Osteocyte (in vitro differentiated cells): ENCODE results near the gene FOXD2. TPM values are rescaled to one million over a fixed set of nuclear protein-coding genes. Genes with fewer than 3 reads are reported as not detected.

ENCODE experiments used
- DNase-seq: peaks from one replicate; pipeline ENCODE4 v3.0.0; 2021; ENCODE audit warnings: mixed read lengths; ENCODE audit not compliant: unreplicated experiment; ENCODE audit errors: extremely low spot score
- H3K27ac Mint-ChIP-seq: one replicate; pipeline ENCODE4 v1.8.0; 2021; ENCODE audit warnings: mild to moderate bottlenecking, mixed read lengths; ENCODE audit not compliant: unreplicated experiment
- H3K27me3 Mint-ChIP-seq: one replicate; pipeline ENCODE4 v1.8.0; 2021; ENCODE audit warnings: mixed read lengths; ENCODE audit not compliant: unreplicated experiment
- H3K36me3 Mint-ChIP-seq: one replicate; pipeline ENCODE4 v1.8.0; 2021; ENCODE audit warnings: mixed read lengths; ENCODE audit not compliant: unreplicated experiment
- H3K4me1 Mint-ChIP-seq: one replicate; pipeline ENCODE4 v1.8.0; 2021; ENCODE audit warnings: mixed read lengths; ENCODE audit not compliant: unreplicated experiment
- H3K4me3 Mint-ChIP-seq: one replicate; pipeline ENCODE4 v1.8.0; 2021; ENCODE audit warnings: mild to moderate bottlenecking, moderate library complexity, mixed read lengths; ENCODE audit not compliant: unreplicated experiment
- H3K9me3 Mint-ChIP-seq: one replicate; pipeline ENCODE4 v1.8.0; 2021; ENCODE audit warnings: mixed read lengths; ENCODE audit not compliant: unreplicated experiment
- CTCF ChIP-seq: fragments of 200-600 bp; sonication (generic); IDR thresholded peaks from 2 replicates; pipeline ENCODE4 v1.5.0; 2021; ENCODE audit warnings: antibody characterized with exemption, mild to moderate bottlenecking, moderate library complexity
- long read RNA-seq: library from polyadenylated mRNA; unstranded; transcript quantifications from one replicate; pipeline ENCODE4 v2.0.0, GENCODE V29; 2021
- total RNA-seq: library from RNA; stranded (reverse); gene quantifications from 2 replicates; pipeline ENCODE4 v1.2.1, GENCODE V29; 2021

FOXD2 gene
- total RNA-seq: 1.0 and 1.5 TPM in 2 replicates
- long read RNA-seq: 0 reads

- no peaks in the 10 kb centered on the region for H3K36me3 Mint-ChIP-seq
- H3K27me3 Mint-ChIP-seq: peaks cover 7% of the 10 kb centered on the region
- no peaks in the 10 kb centered on the region for H3K9me3 Mint-ChIP-seq
- H3K27ac Mint-ChIP-seq: peak within 1 kb of the TSS; percentile 84
- peak; percentile 99 for TF ChIP-seq CTCF
- peak within 1 kb of the TSS; percentile 81 for H3K4me3 Mint-ChIP-seq
- peaks cover 24% of the 10 kb centered on the region for H3K4me1 Mint-ChIP-seq
- peak; percentile 95 for DNase-seq
These were observed at the start of gene FOXD2 for GRCh38 chr1:47437447-47438164. TSS of gene FOXD2 (plus strand) at chr1:47438044. CDS start at chr1:47438136, 92 bp downstream.

GRCh38 chr1:47388891-47389238, 49.0 kb upstream of the FOXD2 start:
- peak; percentile 90 for DNase-seq
- Mint-ChIP-seq H3K36me3 (peaks cover 4% of the 10 kb centered on the region), H3K4me1 (no peaks in the 10 kb centered on the region), H3K4me3 (no peak overlapping the region), H3K27ac (no peak overlapping the region), H3K27me3 (no peaks in the 10 kb centered on the region), H3K9me3 (no peaks in the 10 kb centered on the region)
- peak; percentile 91 for TF ChIP-seq CTCF

- no peaks in the 10 kb centered on the region for H3K4me1 Mint-ChIP-seq
- peak; percentile 44 for DNase-seq
- no peak overlapping the region for H3K4me3 Mint-ChIP-seq
- no peaks in the 10 kb centered on the region for H3K9me3 Mint-ChIP-seq
- TF ChIP-seq CTCF: no peak
- no peak overlapping the region for H3K27ac Mint-ChIP-seq
- H3K27me3 Mint-ChIP-seq: peaks cover 4% of the 10 kb centered on the region
- no peaks in the 10 kb centered on the region for H3K36me3 Mint-ChIP-seq
These were observed 48.1 kb upstream of the FOXD2 start for GRCh38 chr1:47389731-47390130.

- no peaks in the 10 kb centered on the region for H3K4me1 Mint-ChIP-seq
- TF ChIP-seq CTCF: no peak
- H3K9me3 Mint-ChIP-seq: no peaks in the 10 kb centered on the region
- peaks cover 4% of the 10 kb centered on the region for H3K27me3 Mint-ChIP-seq
- H3K36me3 Mint-ChIP-seq: no peaks in the 10 kb centered on the region
- peak; percentile 19 for DNase-seq
- no peak overlapping the region for H3K27ac Mint-ChIP-seq
- no peak overlapping the region for H3K4me3 Mint-ChIP-seq
These were observed 47.0 kb upstream of the FOXD2 start for GRCh38 chr1:47390843-47391242.

- H3K4me1 Mint-ChIP-seq: no peaks in the 10 kb centered on the region
- no peak overlapping the region for H3K4me3 Mint-ChIP-seq
- no peak overlapping the region for H3K27ac Mint-ChIP-seq
- H3K36me3 Mint-ChIP-seq: no peaks in the 10 kb centered on the region
- no peak for DNase-seq
- TF ChIP-seq CTCF: no peak
- H3K27me3 Mint-ChIP-seq: peaks cover 4% of the 10 kb centered on the region
- H3K9me3 Mint-ChIP-seq: no peaks in the 10 kb centered on the region
These were observed 44.7 kb upstream of the FOXD2 start for GRCh38 chr1:47393141-47393540.
